Activated CD4-positive, alpha-beta memory T cell treated with anti-CD3 and anti-CD28 coated beads, Interleukin-2, amount 10 ng/mL, durations not matched to agents 7 days and 5 days (primary cell): ENCODE measurements around the gene FOXP4. TPM values are rescaled to one million over a fixed set of nuclear protein-coding genes. Genes with fewer than 3 reads are reported as not detected.
"Not testable (repeated sequence)": the region's sequence is repeated elsewhere in the genome, so short reads cannot be mapped to it uniquely, and the experiment has no call there.

ENCODE experiments used
- CTCF ChIA-PET: fragments of 350-600 bp; sonication (Branson Sonifier 250); formaldehyde crosslinking; loops from one replicate; lab custom pipeline; 2021; ENCODE audit warnings: antibody characterized with exemption, inconsistent platforms; lab: Charles Lee
- POLR2A ChIA-PET: fragments of 350-600 bp; sonication (Branson Sonifier 250); formaldehyde crosslinking; loops from one replicate; lab custom pipeline; 2021; ENCODE audit warnings: antibody characterized with exemption; lab: Charles Lee
- DNase-seq: peaks from one replicate; pipeline ENCODE4 v3.0.0-alpha.2; 2020
- H3K27ac Mint-ChIP-seq: one replicate; pipeline ENCODE4 v1.8.0; 2021; ENCODE audit warnings: mild to moderate bottlenecking, mixed read lengths
- H3K27me3 Mint-ChIP-seq: one replicate; pipeline ENCODE4 v1.8.0; 2021; ENCODE audit warnings: mixed read lengths
- H3K36me3 Mint-ChIP-seq: one replicate; pipeline ENCODE4 v1.8.0; 2021; ENCODE audit warnings: low read depth, mixed read lengths
- H3K4me1 Mint-ChIP-seq: one replicate; pipeline ENCODE4 v1.8.0; 2021; ENCODE audit warnings: mixed read lengths
- H3K4me3 Mint-ChIP-seq: one replicate; pipeline ENCODE4 v1.8.0; 2021; ENCODE audit warnings: mild to moderate bottlenecking, mixed read lengths
- H3K9me3 Mint-ChIP-seq: one replicate; pipeline ENCODE4 v1.8.0; 2021; ENCODE audit warnings: mixed read lengths
- total RNA-seq, 2 experiments: library from RNA; stranded (reverse); gene quantifications; one replicate each; pipeline ENCODE4 v1.2.3, GENCODE V29; 2021

The FOXP4 gene
- total RNA-seq, 2 experiments from 2014 or later = 7.9 to 8.5 TPM

DNA sequence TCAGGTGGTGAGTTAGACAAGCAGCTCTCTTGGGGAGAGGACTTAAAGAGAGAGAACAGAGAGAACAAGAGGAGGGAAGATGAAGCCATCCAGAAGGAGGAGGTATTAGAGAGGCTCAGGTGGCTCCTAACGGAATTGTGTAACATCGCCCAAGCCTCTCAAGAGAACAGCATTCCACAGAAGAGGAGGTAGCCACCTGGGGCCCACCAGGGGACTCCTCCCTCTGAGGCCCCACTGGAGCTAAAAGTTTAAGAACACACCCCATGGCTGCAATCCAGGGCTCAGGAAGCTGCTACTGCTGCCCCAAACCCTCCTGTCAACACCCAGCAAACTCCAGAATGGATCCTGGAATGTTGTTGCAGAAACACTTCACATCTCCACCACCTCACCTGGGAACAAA is 68.5 kb downstream of the FOXP4 start:
- peaks cover 3% of the 10 kb centered on the region for H3K9me3 Mint-ChIP-seq
- no peak overlapping the region for H3K4me3 Mint-ChIP-seq

DNA sequence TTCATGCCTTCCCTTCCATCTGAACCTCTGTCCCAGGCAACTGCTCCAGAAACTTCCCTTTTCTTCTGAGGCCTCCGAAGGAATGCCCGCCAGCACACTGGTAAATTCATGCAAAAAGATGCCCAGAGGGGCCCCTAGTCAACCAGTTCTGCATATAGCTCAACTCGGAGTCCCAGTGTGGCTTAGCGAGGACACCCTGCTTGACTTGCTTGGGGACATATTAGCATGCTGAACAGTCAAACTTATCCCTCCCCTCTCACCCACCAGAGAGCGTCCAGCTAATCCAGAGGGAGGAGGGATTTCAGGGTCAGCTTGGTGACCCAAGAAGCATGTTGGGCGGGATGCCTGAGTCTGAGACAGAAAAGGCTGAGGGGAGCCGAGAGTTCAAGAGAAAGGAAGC is 69.1 kb downstream of the FOXP4 start:
- Mint-ChIP-seq H3K9me3 (peaks cover 3% of the 10 kb centered on the region), H3K4me3 (no peak overlapping the region), H3K36me3 (no peaks in the 10 kb centered on the region), H3K27ac (no peak overlapping the region), H3K4me1 (no peaks in the 10 kb centered on the region), H3K27me3 (peaks cover 16% of the 10 kb centered on the region)
- DNase-seq = no peak
- ChIA-PET CTCF (interaction anchor here (0.6 to 1.2 kb wide), 2 partner anchors 15 to 68 kb away, joined by 3 read pairs; no protein-coding TSS in a partner anchor), POLR2A (no interaction called here)

More for the DNA sequence above, 68.5 kb downstream of the FOXP4 start:
- no peak for DNase-seq
- Mint-ChIP-seq H3K27ac (no peak overlapping the region), H3K36me3 (no peaks in the 10 kb centered on the region), H3K27me3 (peaks cover 15% of the 10 kb centered on the region), H3K4me1 (no peaks in the 10 kb centered on the region)
- POLR2A ChIA-PET = no interaction called here
- CTCF ChIA-PET = interaction anchor here (1.0 to 1.2 kb wide), 2 partner anchors 12 to 69 kb away, joined by 3 read pairs; no protein-coding TSS in a partner anchor

DNA sequence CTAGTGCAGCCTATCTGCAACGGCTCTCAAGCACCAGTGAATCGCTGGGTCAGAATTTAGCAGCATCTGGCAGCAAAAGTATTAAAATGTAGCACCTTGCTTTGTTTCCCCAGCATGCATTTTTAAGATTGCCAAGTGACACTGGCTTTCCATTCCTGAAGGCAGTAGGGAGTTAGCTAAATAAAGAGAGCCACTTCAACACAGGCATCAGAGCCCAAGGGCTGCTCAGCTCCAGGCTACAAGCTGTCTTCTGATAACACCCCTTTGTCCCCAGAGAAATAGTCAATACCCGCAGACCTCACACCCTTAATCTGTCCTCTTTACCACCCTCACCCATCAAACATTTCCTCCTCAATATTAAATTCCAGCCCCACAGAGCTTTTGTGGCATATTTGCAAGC is 72.4 kb downstream of the FOXP4 start:
- H3K27me3 Mint-ChIP-seq = peaks cover 36% of the 10 kb centered on the region
- no peak overlapping the region for H3K27ac Mint-ChIP-seq
- no peak overlapping the region for H3K4me3 Mint-ChIP-seq
- H3K4me1 Mint-ChIP-seq = no peaks in the 10 kb centered on the region
- ChIA-PET POLR2A (no interaction called here), CTCF (interaction anchor here (1.1 kb wide), 1 partner anchor 65 kb away, joined by 3 read pairs; no protein-coding TSS in a partner anchor)
- peaks cover 2% of the 10 kb centered on the region for H3K9me3 Mint-ChIP-seq
- no peak for DNase-seq
- no peaks in the 10 kb centered on the region for H3K36me3 Mint-ChIP-seq

DNA sequence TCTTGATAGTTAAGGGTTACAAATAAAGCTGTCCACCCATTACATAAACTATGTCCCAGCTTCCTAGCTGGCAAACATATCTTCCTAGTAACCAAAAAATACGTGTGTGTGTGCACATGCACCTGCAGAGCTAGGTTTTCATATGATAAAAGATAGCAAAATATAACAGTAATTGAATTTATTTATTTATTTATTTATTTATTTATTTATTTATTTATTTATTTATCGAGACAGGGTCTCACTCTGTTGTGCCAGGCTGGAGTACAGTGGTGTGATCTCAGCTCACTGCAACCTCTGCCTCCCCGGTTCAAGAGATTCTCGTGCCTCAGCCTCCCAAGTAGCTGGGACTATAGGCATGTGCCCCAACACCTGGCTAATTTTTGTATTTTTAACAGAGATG is 73.0 kb downstream of the FOXP4 start:
- H3K4me1 Mint-ChIP-seq, POLR2A ChIA-PET: not testable (repeated sequence)
- CTCF ChIA-PET = interaction anchor here (1.1 kb wide), 1 partner anchor 64 kb away, joined by 3 read pairs; no protein-coding TSS in a partner anchor

DNA sequence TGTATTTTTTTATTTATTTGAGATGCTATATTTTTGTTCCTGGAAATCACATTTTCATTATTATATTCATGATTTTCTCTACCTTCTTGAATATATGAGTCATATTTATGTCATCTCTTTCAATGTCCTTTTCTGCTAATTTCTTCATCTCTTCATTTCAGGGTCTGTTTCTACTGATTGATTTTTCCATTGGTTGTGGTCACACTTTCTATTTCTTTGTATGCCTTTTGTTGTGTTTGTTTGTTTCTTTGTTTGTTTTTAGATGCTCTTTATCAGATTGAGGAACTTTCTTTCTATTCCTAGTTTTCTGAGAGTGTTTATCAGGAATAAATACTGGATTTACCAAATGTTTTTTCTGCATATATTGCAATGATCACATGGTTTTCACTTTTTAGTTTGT is 75.2 kb downstream of the FOXP4 start:
- peaks cover 2% of the 10 kb centered on the region for H3K9me3 Mint-ChIP-seq
- CTCF ChIA-PET = no interaction called here
- POLR2A ChIA-PET = no interaction called here
- DNase-seq = no peak
- peaks cover 32% of the 10 kb centered on the region for H3K27me3 Mint-ChIP-seq
- no peak overlapping the region for H3K27ac Mint-ChIP-seq
- H3K36me3 Mint-ChIP-seq = no peaks in the 10 kb centered on the region
- no peak overlapping the region for H3K4me3 Mint-ChIP-seq
- peaks cover 7% of the 10 kb centered on the region for H3K4me1 Mint-ChIP-seq

More for the DNA sequence above, 73.0 kb downstream of the FOXP4 start:
- H3K27ac Mint-ChIP-seq, H3K4me3 Mint-ChIP-seq, H3K36me3 Mint-ChIP-seq, DNase-seq, H3K9me3 Mint-ChIP-seq: not testable (repeated sequence)
- H3K27me3 Mint-ChIP-seq = peaks cover 32% of the 10 kb centered on the region

DNA sequence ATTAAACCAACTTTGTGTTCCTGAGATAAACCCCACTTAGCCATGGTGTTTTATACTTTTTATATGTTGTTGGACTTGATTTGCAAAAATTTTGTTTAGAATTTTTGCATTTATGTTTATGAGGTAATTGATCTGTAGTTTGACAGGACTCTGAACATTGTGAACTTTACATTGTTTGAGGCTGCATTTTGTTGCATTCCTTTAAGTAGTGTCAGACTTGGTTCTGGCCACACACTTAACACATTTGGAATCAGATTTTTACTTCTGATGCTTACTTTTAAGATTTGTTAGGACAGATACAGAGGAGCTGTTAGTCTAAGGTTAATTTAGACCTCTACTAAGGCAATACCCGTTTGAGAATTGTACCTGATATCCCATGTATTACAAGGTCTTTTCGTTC is 75.6 kb downstream of the FOXP4 start:
- H3K27ac Mint-ChIP-seq = no peak overlapping the region
- H3K9me3 Mint-ChIP-seq = peaks cover 2% of the 10 kb centered on the region
- ChIA-PET CTCF (no interaction called here), POLR2A (no interaction called here)
- no peak for DNase-seq
- H3K4me3 Mint-ChIP-seq = no peak overlapping the region
- no peaks in the 10 kb centered on the region for H3K36me3 Mint-ChIP-seq
- H3K4me1 Mint-ChIP-seq = peaks cover 7% of the 10 kb centered on the region
- H3K27me3 Mint-ChIP-seq = peaks cover 32% of the 10 kb centered on the region

DNA sequence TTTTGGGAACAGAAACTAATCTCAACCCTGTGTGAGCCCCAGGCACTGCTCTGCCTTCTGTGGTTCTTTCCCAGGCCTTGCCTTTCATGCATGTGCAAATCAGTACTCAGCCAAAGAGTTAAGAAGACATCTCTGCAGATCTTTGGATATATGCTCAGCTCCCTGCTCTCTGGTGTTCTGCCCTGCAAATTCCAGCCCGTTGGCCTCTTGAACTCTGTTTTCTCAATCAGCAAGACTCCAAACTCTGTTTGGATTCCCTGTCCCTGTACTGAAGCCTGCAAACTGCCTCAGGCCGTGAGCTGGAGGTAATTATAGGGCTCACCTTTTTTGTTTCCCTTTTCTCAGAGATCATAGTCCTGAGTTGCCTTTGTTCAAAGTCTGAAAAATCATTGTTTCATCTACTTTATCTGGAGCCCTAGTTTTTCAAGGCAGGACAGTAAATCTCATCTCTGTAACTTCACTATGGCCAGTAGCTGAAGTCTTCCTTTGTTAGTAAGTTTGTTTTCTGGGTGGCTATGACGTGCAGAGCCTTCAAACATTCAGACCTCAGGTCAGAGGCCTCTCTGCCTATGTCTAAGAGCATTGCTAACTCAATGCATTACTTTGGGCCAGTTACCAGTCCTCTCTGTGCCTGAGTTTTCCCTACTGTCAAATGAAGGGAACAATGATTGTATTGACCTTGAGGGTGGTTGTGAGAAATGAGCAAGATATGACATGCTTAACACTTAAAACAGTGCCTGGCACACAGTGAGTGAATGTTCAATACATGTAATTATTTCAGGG is 76.2 kb downstream of the FOXP4 start:
- peaks cover 2% of the 10 kb centered on the region for H3K9me3 Mint-ChIP-seq
- peaks cover 32% of the 10 kb centered on the region for H3K27me3 Mint-ChIP-seq
- ChIA-PET POLR2A (no interaction called here), CTCF (interaction anchor here (0.7 kb wide), 1 partner anchor 30 kb away, joined by 4 read pairs; no protein-coding TSS in a partner anchor)
- peaks cover 7% of the 10 kb centered on the region for H3K4me1 Mint-ChIP-seq
- H3K27ac Mint-ChIP-seq = no peak overlapping the region
- DNase-seq = no peak
- H3K4me3 Mint-ChIP-seq = no peak overlapping the region
- no peaks in the 10 kb centered on the region for H3K36me3 Mint-ChIP-seq

DNA sequence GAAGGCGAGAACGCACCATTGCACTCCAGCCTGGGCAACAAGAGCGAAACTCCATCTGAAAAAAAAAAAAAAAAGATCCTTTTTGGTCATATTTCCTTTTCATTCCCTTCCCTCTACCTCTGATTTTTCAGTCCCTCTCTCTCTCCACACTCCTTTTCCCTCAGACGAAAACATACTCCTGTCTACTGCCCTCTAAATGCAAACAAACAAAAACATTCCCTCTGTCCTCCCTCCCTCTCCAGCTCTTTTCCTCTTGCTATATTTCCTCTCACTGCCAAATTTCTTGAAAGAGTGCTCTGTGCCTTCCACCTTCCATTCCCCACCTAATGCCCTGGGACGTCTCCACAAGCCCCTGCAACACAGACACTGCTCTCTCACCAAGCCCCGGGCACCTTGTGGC is 77.1 kb downstream of the FOXP4 start:
- no peak overlapping the region for H3K4me3 Mint-ChIP-seq

DNA sequence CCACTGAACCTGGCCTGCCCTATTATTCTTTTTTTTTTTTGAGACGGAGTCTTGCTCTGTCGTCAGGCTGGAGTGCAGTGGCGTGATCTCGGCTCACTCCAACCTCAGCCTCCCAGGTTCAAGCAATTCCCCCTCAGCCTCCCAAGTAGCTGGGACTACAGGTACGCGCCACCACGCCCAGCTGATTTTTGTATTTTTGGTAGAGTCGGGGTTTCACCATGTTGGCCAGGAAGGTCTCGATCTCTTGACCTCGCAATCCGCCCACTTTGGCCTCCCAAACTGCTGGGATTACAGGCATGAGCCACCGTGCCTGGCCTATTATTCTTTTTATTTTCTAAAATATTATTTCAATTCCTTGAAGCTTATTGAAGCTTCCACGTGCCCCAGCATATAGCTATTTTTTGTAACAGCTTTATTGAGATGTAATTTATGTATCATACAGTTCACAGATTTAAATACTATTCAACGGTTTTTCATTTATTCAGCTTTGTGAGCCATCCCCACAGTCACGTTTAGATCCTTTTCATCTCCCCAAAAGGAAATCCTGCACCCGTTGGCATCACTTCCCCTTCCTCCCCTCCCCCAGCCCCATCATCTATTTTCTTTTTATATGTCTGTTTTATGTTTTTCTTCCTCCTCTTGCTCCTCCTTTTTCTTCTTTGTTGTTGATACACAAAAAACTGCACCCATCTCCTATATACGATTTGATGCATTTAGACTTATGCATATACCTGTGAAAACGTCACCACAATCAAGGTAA is 78.6 kb downstream of the FOXP4 start:
- H3K4me1 Mint-ChIP-seq = peaks cover 7% of the 10 kb centered on the region
- no peak overlapping the region for H3K27ac Mint-ChIP-seq
- POLR2A ChIA-PET = no interaction called here
- H3K27me3 Mint-ChIP-seq = peaks cover 32% of the 10 kb centered on the region
- DNase-seq = no peak
- no peak overlapping the region for H3K4me3 Mint-ChIP-seq
- peaks cover 2% of the 10 kb centered on the region for H3K9me3 Mint-ChIP-seq
- CTCF ChIA-PET = interaction anchor here (1.7 kb wide), 1 partner anchor 22 kb away, joined by 5 read pairs; no protein-coding TSS in a partner anchor
- H3K36me3 Mint-ChIP-seq = no peaks in the 10 kb centered on the region

More for the DNA sequence above, 77.1 kb downstream of the FOXP4 start:
- ChIA-PET POLR2A (no interaction called here), CTCF (interaction anchor here (0.7 kb wide), 1 partner anchor 31 kb away, joined by 4 read pairs; no protein-coding TSS in a partner anchor)
- H3K27ac Mint-ChIP-seq = no peak overlapping the region
- DNase-seq = no peak
- peaks cover 32% of the 10 kb centered on the region for H3K27me3 Mint-ChIP-seq
- H3K9me3 Mint-ChIP-seq = peaks cover 2% of the 10 kb centered on the region
- H3K36me3 Mint-ChIP-seq = no peaks in the 10 kb centered on the region
- H3K4me1 Mint-ChIP-seq = peaks cover 7% of the 10 kb centered on the region

DNA sequence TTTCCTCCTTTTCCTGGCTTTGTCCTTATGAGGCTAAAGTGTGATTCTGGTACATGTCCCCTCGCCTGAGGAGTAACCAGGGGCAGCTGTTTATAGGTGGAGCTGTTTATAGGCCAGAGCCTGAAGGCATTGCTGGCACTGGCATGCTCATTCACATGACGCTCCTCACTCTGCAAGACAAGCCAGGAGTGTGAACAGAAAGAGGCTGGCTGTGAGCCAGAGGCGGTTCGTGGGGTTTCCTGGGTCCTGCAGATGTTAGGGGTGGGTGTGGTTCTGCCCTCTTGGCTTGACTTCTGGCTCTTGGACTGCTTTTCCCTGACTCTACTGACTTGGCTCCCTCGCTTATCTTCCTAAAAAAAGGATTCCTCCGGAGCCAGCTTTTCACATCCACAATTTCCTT is 79.3 kb downstream of the FOXP4 start:
- Mint-ChIP-seq H3K4me1 (peaks cover 7% of the 10 kb centered on the region), H3K27ac (no peak overlapping the region), H3K27me3 (peaks cover 30% of the 10 kb centered on the region), H3K4me3 (no peak overlapping the region), H3K9me3 (peaks cover 2% of the 10 kb centered on the region), H3K36me3 (no peaks in the 10 kb centered on the region)
- DNase-seq = no peak
- ChIA-PET CTCF (interaction anchor here (1.7 kb wide), 1 partner anchor 23 kb away, joined by 5 read pairs; no protein-coding TSS in a partner anchor), POLR2A (no interaction called here)

DNA sequence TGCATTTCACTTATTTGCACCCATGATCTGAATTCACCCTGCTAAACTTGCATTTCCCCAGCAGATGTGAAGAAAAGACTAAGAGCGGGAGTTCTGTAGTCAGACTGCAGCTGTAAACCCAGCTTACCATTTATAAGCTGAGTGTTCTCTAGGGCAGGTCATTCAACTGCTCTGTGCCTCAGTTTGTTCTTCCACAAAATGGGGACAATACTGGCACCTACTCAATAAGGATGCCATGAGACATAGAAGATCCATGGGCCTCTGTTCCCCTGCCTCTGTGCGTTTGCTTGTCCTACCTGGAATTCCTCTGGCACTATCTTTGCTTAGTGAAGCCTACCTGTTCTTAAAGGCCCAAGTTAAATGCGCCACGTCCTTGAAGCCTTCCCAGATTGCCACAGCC is 79.8 kb downstream of the FOXP4 start:
- CTCF ChIA-PET = interaction anchor here (1.7 kb wide), 1 partner anchor 24 kb away, joined by 5 read pairs; no protein-coding TSS in a partner anchor

DNA sequence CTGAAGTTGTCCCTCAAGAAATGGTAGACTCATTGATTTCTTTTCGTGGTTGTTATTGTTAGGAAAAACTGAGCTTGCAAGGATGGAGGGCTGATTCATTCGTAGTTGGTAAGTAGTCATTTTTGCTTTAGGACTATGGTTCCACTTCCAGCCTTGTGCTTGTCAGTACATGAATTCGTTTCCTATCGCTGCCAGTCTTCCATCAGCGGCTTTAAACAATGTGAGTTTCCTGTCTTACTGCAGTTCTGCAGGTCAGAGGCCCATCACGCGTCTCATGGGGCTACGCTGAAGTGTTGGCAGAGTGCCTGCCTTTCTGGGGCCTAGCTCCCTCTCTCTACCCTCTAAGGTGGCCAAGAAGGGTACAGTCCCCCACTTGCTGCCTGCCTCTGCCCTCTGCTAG is 80.7 kb downstream of the FOXP4 start:
- Mint-ChIP-seq H3K4me3 (no peak overlapping the region), H3K36me3 (no peaks in the 10 kb centered on the region), H3K27ac (no peak overlapping the region), H3K4me1 (peaks cover 7% of the 10 kb centered on the region), H3K27me3 (peaks cover 23% of the 10 kb centered on the region), H3K9me3 (no peaks in the 10 kb centered on the region)
- CTCF ChIA-PET = no interaction called here
- POLR2A ChIA-PET = no interaction called here
- no peak for DNase-seq

More for the DNA sequence above, 79.8 kb downstream of the FOXP4 start:
- peaks cover 7% of the 10 kb centered on the region for H3K4me1 Mint-ChIP-seq
- H3K4me3 Mint-ChIP-seq = no peak overlapping the region
- DNase-seq = no peak
- POLR2A ChIA-PET = no interaction called here
- H3K27ac Mint-ChIP-seq = no peak overlapping the region
- no peaks in the 10 kb centered on the region for H3K36me3 Mint-ChIP-seq
- H3K9me3 Mint-ChIP-seq = peaks cover 2% of the 10 kb centered on the region
- peaks cover 28% of the 10 kb centered on the region for H3K27me3 Mint-ChIP-seq

DNA sequence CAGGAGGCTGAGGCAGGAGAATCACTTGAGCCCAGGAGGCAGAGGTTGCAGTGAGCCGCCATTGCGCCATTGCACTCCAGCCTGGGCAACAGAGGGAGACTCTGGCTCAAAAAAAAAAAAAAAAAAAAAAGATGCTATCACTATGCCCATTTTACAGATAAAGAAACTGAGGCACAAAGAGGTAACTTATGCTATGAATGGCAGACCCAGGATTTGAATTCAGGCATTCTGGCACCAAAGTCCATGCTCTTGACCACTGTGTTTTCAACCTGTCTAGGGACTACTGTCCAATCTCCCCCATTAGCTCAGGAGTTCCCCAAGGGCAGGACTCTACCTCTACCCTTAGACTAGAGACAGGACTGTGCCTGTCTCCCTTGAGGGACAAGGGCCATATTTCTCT is 82.9 kb downstream of the FOXP4 start:
- Mint-ChIP-seq H3K27me3 (peaks cover 21% of the 10 kb centered on the region), H3K4me1 (peaks cover 7% of the 10 kb centered on the region), H3K9me3 (no peaks in the 10 kb centered on the region), H3K4me3 (no peak overlapping the region), H3K27ac (no peak overlapping the region), H3K36me3 (no peaks in the 10 kb centered on the region)
- ChIA-PET CTCF (no interaction called here), POLR2A (no interaction called here)
- DNase-seq = no peak
